Globus pallidus (tissue), 1 donor: Measurements from ENCODE around the gene NPTXR.
"Not testable (repeated sequence)": the region's sequence is repeated elsewhere in the genome, so short reads cannot be mapped to it uniquely, and the experiment has no call there.

Experiments used
- DNase-seq: peaks from one replicate; pipeline ENCODE4 v3.0.0-alpha.2; 2015; ENCODE audit warnings: low spot score

NPTXR gene

GRCh38 chr22:38868886-38869381, 25.1 kb upstream of the NPTXR start:
- peak; percentile 66 for DNase-seq

- no peak for DNase-seq
Observed at GRCh38 chr22:38868286-38868721, 24.5 kb upstream of the NPTXR start.

GRCh38 chr22:38867471-38868285, 23.9 kb upstream of the NPTXR start:
- DNase-seq = no peak

GRCh38 chr22:38867124-38867455, 23.3 kb upstream of the NPTXR start:
- DNase-seq = no peak

- DNase-seq = no peak
Observed at GRCh38 chr22:38866399-38867123, 22.7 kb upstream of the NPTXR start.

- DNase-seq = no peak
Observed at GRCh38 chr22:38866024-38866398, 22.2 kb upstream of the NPTXR start.

- DNase-seq = no peak
Observed at GRCh38 chr22:38865201-38866023, 21.6 kb upstream of the NPTXR start.

- no peak for DNase-seq
Observed at GRCh38 chr22:38864361-38865191, 20.7 kb upstream of the NPTXR start.

- no peak for DNase-seq
Observed at GRCh38 chr22:38863531-38864131, 19.8 kb upstream of the NPTXR start.

GRCh38 chr22:38862375-38863329, 18.8 kb upstream of the NPTXR start:
- DNase-seq = no peak

- DNase-seq = no peak
Observed at GRCh38 chr22:38861927-38862326, 18.1 kb upstream of the NPTXR start.

- DNase-seq = no peak
Observed at GRCh38 chr22:38861170-38861876, 17.5 kb upstream of the NPTXR start.

GRCh38 chr22:38860283-38861169, 16.7 kb upstream of the NPTXR start:
- no peak for DNase-seq

GRCh38 chr22:38859581-38860282, 15.9 kb upstream of the NPTXR start:
- DNase-seq = no peak

GRCh38 chr22:38858492-38858891, 14.7 kb upstream of the NPTXR start:
- no peak for DNase-seq

- not testable (repeated sequence) for DNase-seq
Observed at GRCh38 chr22:38854476-38854875, 10.6 kb upstream of the NPTXR start.

GRCh38 chr22:38853883-38854282, 10.1 kb upstream of the NPTXR start:
- DNase-seq = not testable (repeated sequence)
